Measurements from ENCODE around the gene RPL21.
A peak's percentile ranks its signal among the peaks of the same experiment; 100 is the strongest.
"Not testable (repeated sequence)": the region's sequence is repeated elsewhere in the genome, so short reads cannot be mapped to it uniquely, and the experiment has no call there.

Gene RPL21

GRCh38 chr13:27251166-27252091, at the start of gene RPL21:
RPL21 (plus strand) TSS chr13:27251558; CDS start chr13:27253777, 2,219 bp downstream.
- peak; percentile 96 for FAIRE-seq

DNA sequence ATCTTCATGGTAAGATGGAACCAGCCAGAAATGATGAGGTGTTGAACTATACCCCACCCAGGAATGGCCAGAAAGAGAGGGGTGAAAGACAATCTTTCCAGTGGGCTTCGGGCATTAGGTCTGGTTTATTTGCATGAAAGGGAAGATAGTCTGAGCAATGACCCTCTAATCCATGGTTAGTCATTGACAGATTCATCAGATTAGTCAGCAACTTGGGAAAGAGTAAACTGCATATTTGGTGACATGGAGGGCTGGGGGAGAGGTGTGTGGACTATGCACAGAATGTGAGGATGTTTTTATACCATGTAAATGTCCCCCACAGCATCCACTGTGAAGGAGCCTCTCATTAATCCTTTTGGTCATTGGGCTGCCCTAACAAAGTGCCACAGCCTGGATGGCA, 49.7 kb upstream of the RPL21 start:
- FAIRE-seq: no peak

- FAIRE-seq: no peak
These were observed 48.2 kb upstream of the RPL21 start for GRCh38 chr13:27203186-27203585.

DNA sequence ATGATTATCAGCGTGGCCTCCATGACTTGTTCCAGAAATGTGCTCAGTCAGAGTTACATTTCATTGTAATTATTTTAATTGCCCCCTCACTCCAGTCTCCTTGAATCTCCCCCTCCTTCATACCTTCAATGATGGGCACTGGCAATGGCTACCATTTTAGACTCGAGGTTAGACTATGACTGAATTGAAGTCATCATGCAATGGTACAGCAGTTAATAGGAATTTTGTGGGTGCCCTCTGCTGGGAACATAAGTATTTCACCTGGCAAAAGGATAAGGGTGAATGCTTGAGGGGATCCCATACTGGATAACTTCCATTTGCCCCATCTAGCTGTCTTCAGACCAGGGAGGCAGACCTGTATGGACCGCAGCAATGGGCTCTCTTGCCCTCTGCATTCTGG, 47.5 kb upstream of the RPL21 start:
- no peak for FAIRE-seq

- no peak for FAIRE-seq
These were observed 42.8 kb upstream of the RPL21 start for GRCh38 chr13:27208514-27208913.

DNA sequence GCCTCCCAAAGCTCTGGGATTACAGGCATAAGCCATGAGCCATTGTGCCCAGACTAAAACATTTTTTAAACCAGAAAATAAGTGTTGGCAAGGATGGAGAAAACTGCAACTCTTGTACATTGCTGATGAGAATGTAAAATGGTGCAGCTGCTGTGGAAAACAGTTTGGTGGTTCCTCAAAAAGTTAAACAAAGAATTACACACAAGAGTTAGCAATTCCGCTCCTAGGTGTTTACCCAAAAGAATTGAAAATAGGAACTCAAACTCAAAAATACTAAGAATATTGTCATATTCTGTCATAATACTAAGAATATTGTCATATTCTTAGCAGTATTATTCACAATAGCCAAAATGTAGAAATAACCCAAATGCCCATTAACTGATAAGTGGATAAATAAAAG, 40.1 kb upstream of the RPL21 start:
- no peak for FAIRE-seq

DNA sequence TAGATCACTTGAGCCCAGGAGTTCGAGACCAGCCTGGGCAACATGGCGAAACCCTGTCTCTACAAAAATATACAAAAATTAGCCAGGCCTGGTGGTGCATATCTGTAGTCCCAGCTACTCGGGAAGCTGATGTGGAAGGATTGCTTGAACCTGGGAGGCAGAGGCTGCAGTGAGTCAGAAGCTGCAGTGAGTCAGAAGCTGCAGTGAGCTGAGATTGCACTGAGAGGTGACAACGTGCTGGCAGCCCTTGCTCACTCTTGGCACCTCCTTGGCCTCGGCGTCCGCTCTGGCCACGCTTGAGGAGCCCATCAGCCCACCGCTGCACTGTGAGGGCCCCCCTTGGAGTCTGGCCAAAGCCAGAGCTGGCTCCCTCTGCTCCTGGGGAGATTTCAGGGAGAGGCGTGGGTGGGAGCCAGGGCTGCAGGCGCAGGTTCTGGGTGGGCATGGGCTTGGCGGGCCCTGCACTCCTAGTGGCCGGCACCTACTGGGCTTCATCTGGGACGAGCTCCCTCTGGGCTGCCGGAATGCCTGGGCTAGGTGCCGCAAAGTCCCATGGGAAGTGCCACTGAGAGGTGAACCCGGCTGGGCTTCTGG, 39.5 kb upstream of the RPL21 start:
- FAIRE-seq: no peak

DNA sequence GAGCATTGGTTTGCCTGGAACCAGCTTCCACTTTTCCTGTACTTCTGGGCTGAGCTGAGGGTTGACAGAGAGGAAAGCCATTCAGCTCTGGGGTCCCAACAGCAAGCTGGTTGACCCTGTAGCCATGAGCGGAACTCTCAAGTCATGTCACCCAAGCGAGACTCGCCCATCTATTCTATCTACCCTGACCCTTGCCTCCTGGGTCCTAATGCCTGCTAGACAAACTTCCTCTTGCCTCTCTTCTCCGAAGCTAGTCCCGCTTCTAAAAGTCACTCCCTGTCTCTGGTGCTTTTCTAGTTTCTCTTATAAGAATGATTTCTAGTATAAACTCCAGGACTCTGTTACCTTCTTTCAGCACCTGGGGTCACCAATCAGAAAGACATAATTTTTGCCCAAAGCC, 38.0 kb upstream of the RPL21 start:
- FAIRE-seq: not testable (repeated sequence)

DNA sequence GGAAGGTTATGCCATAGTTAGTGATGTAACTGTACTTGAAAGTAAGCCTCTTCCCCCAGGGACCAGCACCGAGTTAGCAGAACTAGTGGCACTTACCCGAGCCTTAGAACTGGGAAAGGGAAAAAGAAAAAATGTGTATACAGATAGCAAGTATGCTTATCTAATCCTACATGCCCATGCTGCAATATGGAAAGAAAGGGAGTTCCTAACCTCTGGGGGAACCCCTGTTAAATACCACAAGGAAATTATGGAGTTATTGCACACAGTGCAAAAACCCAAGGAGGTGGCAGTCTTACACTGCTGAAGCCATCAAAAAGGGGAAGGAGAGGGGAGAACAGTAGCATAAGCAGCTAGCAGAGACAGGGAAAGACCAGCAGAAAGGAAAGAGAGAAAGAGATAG, 33.6 kb upstream of the RPL21 start:
- FAIRE-seq: not testable (repeated sequence)

- not testable (repeated sequence) for FAIRE-seq
These were observed 32.5 kb upstream of the RPL21 start for GRCh38 chr13:27218861-27219260.

- no peak for FAIRE-seq
These were observed 31.7 kb upstream of the RPL21 start for GRCh38 chr13:27219611-27220010.

- FAIRE-seq: not testable (repeated sequence)
These were observed 29.3 kb upstream of the RPL21 start for GRCh38 chr13:27222100-27222499.

- no peak for FAIRE-seq
These were observed 24.4 kb upstream of the RPL21 start for GRCh38 chr13:27226991-27227390.

- FAIRE-seq: no peak
These were observed 23.2 kb upstream of the RPL21 start for GRCh38 chr13:27228131-27228530.

DNA sequence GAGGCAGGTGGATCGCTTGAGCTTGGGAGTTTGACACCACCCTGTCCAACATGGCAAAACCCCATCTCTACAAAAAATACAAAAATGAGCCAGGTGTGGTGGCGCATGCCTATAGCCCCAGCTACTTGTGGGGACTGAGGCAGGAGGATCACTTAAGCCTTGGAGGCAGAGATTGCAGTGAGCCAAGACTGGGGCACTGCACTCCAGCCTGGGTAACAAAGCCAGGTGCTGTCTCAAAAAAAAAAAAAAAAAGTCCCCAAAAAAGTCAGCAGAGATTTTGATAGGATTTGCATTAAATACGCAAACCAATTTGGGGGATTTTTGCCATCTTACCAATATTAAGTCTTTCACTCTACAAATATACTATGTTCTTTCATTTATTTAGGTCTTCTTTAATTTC, 21.7 kb upstream of the RPL21 start:
- no peak for FAIRE-seq

- no peak for FAIRE-seq
These were observed 17.4 kb upstream of the RPL21 start for GRCh38 chr13:27233964-27234363.

- no peak for FAIRE-seq
These were observed 14.9 kb upstream of the RPL21 start for GRCh38 chr13:27236478-27236877.

DNA sequence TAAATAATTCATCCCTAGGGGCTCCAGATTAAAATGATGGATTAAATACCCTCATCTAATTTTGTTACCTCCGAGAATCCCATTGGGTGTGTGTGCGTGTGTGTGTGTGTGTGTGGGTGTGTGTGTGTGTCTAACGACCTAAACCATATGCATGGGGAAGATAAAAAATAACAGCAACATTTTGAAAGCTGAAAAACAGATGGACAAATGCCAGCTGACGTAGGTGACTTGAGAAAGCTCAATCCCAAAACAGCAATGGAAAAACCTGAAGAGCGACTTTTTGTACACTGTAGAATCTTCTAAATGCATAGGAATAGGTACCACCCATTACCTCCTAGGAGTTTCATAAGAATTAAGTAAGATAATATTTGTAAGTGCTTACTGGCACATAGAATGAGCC, 8.7 kb upstream of the RPL21 start:
- no peak for FAIRE-seq

DNA sequence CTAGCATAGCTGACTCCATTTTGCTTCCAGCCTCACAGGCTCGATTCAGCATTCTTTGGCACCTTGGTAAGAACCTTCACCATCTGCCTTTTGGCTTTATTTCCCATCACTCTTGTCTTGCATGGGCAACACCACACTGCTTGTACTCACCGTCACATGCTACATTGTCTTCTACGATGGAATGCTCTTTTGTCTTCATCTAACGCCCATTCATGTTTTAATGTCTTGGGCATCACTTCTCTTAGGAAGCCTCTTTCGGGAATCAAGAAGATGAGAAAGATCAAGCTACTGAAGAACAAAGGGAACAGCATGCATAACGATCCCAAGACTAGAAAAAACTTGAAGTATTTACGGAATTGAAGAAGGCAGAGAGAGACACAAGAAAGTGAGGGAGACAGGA, 5.7 kb upstream of the RPL21 start:
- FAIRE-seq: no peak

GRCh38 chr13:27250833-27251165, 559 bp upstream of the RPL21 start:
- FAIRE-seq: no peak

DNA sequence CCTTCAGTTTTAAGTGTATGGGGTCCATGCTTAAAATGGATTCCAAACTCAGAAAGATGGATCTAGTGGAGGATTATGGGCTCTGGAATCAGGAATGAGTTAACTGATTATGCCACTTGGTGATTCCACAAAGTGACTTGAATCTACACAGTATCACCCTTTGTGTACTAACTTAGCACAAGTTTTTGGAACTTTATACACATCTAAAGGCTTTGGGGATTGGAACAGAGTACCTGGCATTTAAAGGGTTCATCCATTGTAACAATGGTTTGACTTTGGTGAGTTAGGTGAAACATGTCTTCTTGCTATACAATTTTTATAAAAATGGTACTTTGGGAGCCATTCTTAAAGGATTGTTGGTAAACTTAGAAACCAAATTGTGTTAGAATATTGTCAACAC, 1.1 kb downstream of the RPL21 start:
- FAIRE-seq: no peak

- FAIRE-seq: no peak
These were observed 5.8 kb downstream of the RPL21 start for GRCh38 chr13:27257233-27257568.

- FAIRE-seq: no peak
These were observed 6.4 kb downstream of the RPL21 start for GRCh38 chr13:27257648-27258253.
